Measurements from ENCODE around the gene FLAD1. TPM values are rescaled to one million over a fixed set of nuclear protein-coding genes. Genes with fewer than 3 reads are reported as not detected.

Gene FLAD1
- total RNA-seq = 10 to 100 TPM; 32.1 to 47.6 (median 38.7) TPM
- total RNA-seq (2013) = 38.8 TPM

DNA sequence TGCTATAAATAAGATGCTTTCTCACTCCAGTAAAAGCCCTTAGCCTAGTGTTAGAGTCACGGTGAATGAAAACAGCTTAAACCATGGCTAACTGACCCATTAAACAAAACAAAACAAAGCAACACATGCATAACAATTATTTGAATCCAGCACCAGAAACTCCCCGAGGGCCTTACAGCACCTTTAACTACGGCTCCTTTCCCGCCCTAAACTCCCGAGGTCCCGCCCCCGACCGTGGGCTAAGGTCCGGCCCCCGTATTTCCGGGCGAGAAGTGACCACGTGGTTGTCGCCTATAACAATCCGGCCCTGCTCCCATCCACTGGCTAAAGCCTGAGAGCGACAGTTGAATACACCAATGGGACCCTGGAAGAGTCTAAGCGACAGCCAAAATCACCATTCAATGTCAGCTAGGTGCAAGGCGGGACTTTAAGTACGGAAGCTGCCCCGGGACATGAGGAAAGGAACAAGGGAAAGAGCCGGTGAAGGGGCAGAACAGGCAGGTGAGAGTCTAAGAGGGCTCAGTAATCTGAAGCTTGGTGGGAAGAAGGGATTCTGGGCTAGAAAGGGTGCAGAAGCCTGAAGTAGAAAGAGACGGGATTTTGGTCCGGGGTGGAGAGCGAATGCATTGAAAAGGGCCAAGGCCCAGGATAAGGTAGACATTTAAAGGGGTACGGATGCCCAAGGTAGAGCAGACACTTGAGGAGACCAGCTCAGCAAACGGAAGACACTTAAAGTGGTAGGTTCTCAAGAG lies at the start of gene FLAD1:
Gene FLAD1 (plus strand): TSS at position 448 of the 752 bp plus-strand sequence. CDS start 351 bp downstream, outside the sequence.
- peak; percentile 98 to 100 (median 99) for ATAC-seq
- WGBS (ENCODE audit: insufficient coverage) = under 1% methylated on average over 26 of the region's 26 CpGs
- Mint-ChIP-seq H3K9me3 (no peaks in the 10 kb centered on the region), H3K36me3 (no peaks in the 10 kb centered on the region), H3K4me1 (peaks cover 0 to 6% of the 10 kb centered on the region in 2 donors), H3K27me3 (ENCODE audit: low read depth in 2 of 2) (no peaks in the 10 kb centered on the region), H3K27ac (no peak within 1 kb of the TSS), H3K4me3 (no peak within 1 kb of the TSS)
- H3K4me3 ChIP-seq (ENCODE audit: low read length) = peak within 1 kb of the TSS; percentile 59
- intact Hi-C loops (cut with micrococcal nuclease) = loop anchor here (1.0 kb wide), 3 partner anchors 9 to 46 kb away; partner anchors contain the start of gene CKS1B
- H3K4me1 ChIP-seq (ENCODE audit: control insufficient read depth, insufficient read depth, low read length) = peaks cover 16% of the 10 kb centered on the region
- H3K36me3 ChIP-seq (ENCODE audit: control insufficient read depth, insufficient read depth, low read length) = peaks cover 11% of the 10 kb centered on the region
- peak within 1 kb of the TSS; percentile 51 for H3K27ac ChIP-seq (ENCODE audit: low read length)
- no peaks in the 10 kb centered on the region for H3K27me3 ChIP-seq (ENCODE audit: control insufficient read depth, insufficient read depth, low read length)
- DNase-seq = peak; percentile 85 to 99
- H3K9me3 ChIP-seq (ENCODE audit: control insufficient read depth, insufficient read depth, low read length) = no peaks in the 10 kb centered on the region
- TF ChIP-seq, protein P1, sequence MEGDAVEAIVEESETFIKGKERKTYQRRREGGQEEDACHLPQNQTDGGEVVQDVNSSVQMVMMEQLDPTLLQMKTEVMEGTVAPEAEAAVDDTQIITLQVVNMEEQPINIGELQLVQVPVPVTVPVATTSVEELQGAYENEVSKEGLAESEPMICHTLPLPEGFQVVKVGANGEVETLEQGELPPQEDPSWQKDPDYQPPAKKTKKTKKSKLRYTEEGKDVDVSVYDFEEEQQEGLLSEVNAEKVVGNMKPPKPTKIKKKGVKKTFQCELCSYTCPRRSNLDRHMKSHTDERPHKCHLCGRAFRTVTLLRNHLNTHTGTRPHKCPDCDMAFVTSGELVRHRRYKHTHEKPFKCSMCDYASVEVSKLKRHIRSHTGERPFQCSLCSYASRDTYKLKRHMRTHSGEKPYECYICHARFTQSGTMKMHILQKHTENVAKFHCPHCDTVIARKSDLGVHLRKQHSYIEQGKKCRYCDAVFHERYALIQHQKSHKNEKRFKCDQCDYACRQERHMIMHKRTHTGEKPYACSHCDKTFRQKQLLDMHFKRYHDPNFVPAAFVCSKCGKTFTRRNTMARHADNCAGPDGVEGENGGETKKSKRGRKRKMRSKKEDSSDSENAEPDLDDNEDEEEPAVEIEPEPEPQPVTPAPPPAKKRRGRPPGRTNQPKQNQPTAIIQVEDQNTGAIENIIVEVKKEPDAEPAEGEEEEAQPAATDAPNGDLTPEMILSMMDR (IDR thresholded peaks at IDR 0.05) = no peak

DNA sequence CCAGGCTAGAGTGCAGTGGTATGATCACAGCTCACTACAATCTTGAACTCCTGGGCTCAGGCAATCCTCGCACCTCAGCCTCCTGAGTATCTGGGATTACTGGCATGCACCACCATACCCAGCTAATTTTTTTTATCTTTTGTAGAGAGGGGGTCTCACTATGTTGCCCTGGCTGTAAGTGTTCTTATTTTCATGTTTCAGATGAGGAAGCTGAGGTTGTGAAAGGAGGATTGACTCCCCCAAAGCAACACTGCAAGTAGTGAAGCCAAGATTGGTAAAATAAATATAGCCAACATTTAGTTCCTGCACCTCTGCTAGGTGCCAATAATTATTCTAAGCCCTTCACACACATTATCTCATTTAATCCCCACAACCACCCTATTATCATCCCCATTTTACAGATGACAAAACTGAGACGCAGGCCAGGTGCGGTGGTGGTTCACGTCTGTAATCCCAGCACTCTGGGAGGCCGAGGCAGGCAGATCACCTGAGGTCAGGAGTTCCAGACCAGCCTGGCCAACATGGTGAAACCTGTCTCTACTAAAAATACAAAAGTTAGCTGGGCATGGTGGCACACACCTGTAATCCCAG lies 48.7 kb upstream of the FLAD1 start:
- Histone ChIP-seq H3K27me3 (ENCODE audit: control insufficient read depth, insufficient read depth, low read length) (no peaks in the 10 kb centered on the region), H3K27ac (ENCODE audit: low read length) (no peak overlapping the region), H3K36me3 (ENCODE audit: control insufficient read depth, insufficient read depth, low read length) (peaks cover 2% of the 10 kb centered on the region), H3K4me3 (ENCODE audit: low read length) (no peak overlapping the region), H3K4me1 (ENCODE audit: control insufficient read depth, insufficient read depth, low read length) (peaks cover 20% of the 10 kb centered on the region), H3K9me3 (ENCODE audit: control insufficient read depth, insufficient read depth, low read length) (no peaks in the 10 kb centered on the region)
- no peaks in the 10 kb centered on the region for H3K9me3 Mint-ChIP-seq
- H3K27ac Mint-ChIP-seq = peak overlapping the region in 1 of 2 donors; percentile 100
- ATAC-seq (no peak), DNase-seq (no peak)
- H3K36me3 Mint-ChIP-seq = no peaks in the 10 kb centered on the region
- H3K4me1 Mint-ChIP-seq = peaks cover 19 to 30% of the 10 kb centered on the region in 2 donors
- no peaks in the 10 kb centered on the region for H3K27me3 Mint-ChIP-seq (ENCODE audit: low read depth in 2 of 2)
- peak overlapping the region; percentile 13 for H3K4me3 Mint-ChIP-seq
- WGBS (ENCODE audit: insufficient coverage) = 95% methylated on average over 4 of the region's 5 CpGs
- TF ChIP-seq, protein P1 (IDR thresholded peaks at IDR 0.05) = no peak
- intact Hi-C loops (cut with micrococcal nuclease) = no loop called here

DNA sequence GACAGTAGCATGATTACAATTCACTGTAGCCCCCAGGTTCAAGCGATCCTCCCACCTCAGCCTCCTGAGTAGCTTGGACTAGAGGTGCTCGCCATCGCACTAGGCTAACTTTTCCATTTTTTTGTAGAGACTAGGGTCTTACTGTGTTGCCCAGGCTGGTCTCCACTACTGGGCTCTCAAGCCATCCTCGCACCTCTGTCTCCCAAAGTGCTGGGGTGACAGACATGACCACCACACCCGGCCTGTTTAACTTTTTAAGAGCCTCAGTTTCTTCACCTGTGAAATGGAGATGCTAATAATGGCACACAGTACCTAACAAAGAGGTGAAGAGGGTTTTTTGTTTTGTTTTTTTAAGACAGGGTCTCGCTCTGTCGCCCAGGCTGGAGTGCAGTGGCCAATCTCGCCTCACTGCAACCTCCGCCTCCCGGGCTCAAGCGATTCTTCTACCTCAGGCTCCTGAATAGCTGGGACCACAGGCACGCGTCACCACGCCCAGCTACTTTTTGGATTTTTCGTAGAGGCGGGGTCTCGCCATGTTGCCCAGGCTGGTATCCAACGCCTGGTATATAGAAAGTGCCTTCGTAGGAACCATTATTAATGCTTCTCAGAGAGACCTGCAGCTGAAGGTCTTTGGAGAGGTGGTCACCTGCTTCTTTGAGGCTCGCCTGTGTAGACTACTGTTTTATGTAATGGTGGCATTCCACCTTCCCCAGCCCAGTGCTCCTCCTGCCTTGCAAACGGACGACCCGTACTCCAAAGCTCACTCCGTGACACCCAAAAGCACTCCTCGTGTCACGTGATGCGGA lies 47.2 kb upstream of the FLAD1 start:
- Histone ChIP-seq H3K27ac (ENCODE audit: low read length) (peak overlapping the region; percentile 97), H3K27me3 (ENCODE audit: control insufficient read depth, insufficient read depth, low read length) (no peaks in the 10 kb centered on the region), H3K4me1 (ENCODE audit: control insufficient read depth, insufficient read depth, low read length) (peaks cover 30% of the 10 kb centered on the region), H3K36me3 (ENCODE audit: control insufficient read depth, insufficient read depth, low read length) (peaks cover 2% of the 10 kb centered on the region), H3K9me3 (ENCODE audit: control insufficient read depth, insufficient read depth, low read length) (no peaks in the 10 kb centered on the region), H3K4me3 (ENCODE audit: low read length) (peak overlapping the region; percentile 85)
- Mint-ChIP-seq H3K4me1 (peaks cover 19 to 40% of the 10 kb centered on the region in 2 donors), H3K36me3 (no peaks in the 10 kb centered on the region), H3K27me3 (ENCODE audit: low read depth in 2 of 2) (no peaks in the 10 kb centered on the region), H3K27ac (peak overlapping the region; percentile 99 to 100), H3K9me3 (no peaks in the 10 kb centered on the region), H3K4me3 (peak overlapping the region; percentile 100)
- WGBS (ENCODE audit: insufficient coverage) = 43% methylated on average over 27 of the region's 27 CpGs
- DNase-seq = no peak
- TF ChIP-seq, protein P1 (IDR thresholded peaks at IDR 0.05) = no peak
- intact Hi-C loops (cut with micrococcal nuclease) = loop anchor here (5.0 kb wide), 4 partner anchors 36 to 379 kb away; partner anchors contain the start of genes ADAR, CKS1B, EFNA4 and SHC1
- no peak for ATAC-seq
